Ovary (tissue), 3 donors: ENCODE results near the gene PIH1D1.

Experiments used
- EP300 ChIP-seq: sonication (generic); formaldehyde crosslinking; IDR thresholded peaks from one replicate; pipeline ENCODE4 v1.6.1; 2017; ENCODE audit warnings: antibody characterized with exemption
- POLR2A ChIP-seq: fragments of 450-650 bp; IDR thresholded peaks from one replicate; pipeline ENCODE4 v1.6.1; 2017; ENCODE audit warnings: antibody characterized with exemption, mild to moderate bottlenecking, moderate library complexity
- TF ChIP-seq, protein P1 (sequence below), 3 donors: fragments of 450-650 bp in 2 of 3; fragments of 200-600 bp in 1 of 3; IDR thresholded peaks; one replicate each; pipeline versions ENCODE4 v1.5.1 to v1.8.0; 2016 to 2022; ENCODE audit warnings: antibody characterized with exemption in 3 of 3, mild to moderate bottlenecking in 1 of 3
- donor health status: DM: no; HTN: no; CAD: no.

DNA sequence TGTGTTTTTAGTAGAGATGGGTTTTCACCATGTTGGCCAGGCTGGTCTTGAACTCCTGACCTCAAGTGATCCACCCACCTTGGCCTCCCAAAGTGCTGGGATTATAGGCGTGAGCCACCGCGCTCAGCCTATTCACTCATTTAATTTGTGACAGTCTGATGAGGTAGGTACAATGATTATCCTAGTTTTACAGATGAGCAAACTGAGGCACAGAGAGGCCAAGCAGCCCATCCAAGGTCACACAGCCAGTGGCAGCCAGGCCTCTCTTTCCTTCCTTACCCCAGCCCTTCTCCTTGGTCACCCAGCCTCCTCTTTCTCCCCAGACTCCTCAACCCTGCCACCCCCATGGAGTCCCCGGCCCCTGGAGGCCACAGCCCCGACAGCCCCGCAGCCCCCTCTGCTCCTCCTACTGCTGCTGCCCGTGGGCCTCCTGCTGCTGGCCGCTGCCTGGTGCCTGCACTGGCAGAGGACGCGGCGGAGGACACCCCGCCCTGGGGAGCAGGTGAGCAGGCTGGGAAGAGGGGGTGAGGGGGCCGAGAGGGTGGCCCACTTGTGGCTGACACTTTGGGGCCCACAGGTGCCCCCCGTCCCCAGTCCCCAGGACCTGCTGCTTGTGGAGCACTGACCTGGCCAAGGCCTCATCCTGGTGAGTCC lies 28.5 kb upstream of the PIH1D1 start:
- TF ChIP-seq, protein P1, sequence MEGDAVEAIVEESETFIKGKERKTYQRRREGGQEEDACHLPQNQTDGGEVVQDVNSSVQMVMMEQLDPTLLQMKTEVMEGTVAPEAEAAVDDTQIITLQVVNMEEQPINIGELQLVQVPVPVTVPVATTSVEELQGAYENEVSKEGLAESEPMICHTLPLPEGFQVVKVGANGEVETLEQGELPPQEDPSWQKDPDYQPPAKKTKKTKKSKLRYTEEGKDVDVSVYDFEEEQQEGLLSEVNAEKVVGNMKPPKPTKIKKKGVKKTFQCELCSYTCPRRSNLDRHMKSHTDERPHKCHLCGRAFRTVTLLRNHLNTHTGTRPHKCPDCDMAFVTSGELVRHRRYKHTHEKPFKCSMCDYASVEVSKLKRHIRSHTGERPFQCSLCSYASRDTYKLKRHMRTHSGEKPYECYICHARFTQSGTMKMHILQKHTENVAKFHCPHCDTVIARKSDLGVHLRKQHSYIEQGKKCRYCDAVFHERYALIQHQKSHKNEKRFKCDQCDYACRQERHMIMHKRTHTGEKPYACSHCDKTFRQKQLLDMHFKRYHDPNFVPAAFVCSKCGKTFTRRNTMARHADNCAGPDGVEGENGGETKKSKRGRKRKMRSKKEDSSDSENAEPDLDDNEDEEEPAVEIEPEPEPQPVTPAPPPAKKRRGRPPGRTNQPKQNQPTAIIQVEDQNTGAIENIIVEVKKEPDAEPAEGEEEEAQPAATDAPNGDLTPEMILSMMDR (IDR thresholded peaks at IDR 0.05): no peak
- TF ChIP-seq POLR2A (no peak), EP300 (no peak)
